CD4-positive, alpha-beta memory T cell (primary cell): ENCODE results near the gene ATP10A. TPM values are rescaled to one million over a fixed set of nuclear protein-coding genes. Genes with fewer than 3 reads are reported as not detected.

Experiments used
- CTCF ChIA-PET: fragments of 350-600 bp; sonication (Branson Sonifier 250); formaldehyde crosslinking; loops from one replicate; lab custom pipeline; 2021; ENCODE audit warnings: inconsistent platforms; ENCODE audit not compliant: partially characterized antibody; lab: Charles Lee
- POLR2A ChIA-PET: fragments of 350-600 bp; sonication (Branson Sonifier 250); formaldehyde crosslinking; loops from one replicate; lab custom pipeline; 2021; ENCODE audit not compliant: partially characterized antibody; lab: Charles Lee
- DNase-seq, 5 donors: peaks; one replicate each; pipeline versions ENCODE4 v3.0.0 to v3.0.0-alpha.2; 2020 to 2022; ENCODE audit warnings: mixed read lengths in 1 of 5
- H3K27ac ChIP-seq: one replicate; pipeline ENCODE4 v1.7.0; 2013; ENCODE audit warnings: low read depth, low read length
- H3K27me3 ChIP-seq: 2 replicates; pipeline ENCODE4 v1.7.0; 2013; ENCODE audit warnings: mild to moderate bottlenecking, low read length, moderate library complexity; ENCODE audit not compliant: insufficient read depth
- H3K36me3 ChIP-seq: 2 replicates; pipeline ENCODE4 v1.7.0; 2013; ENCODE audit warnings: mild to moderate bottlenecking, low read length, moderate library complexity; ENCODE audit not compliant: insufficient read depth
- H3K4me1 ChIP-seq: 2 replicates; pipeline ENCODE4 v1.7.0; 2013; ENCODE audit warnings: mild to moderate bottlenecking, low read length, moderate library complexity; ENCODE audit not compliant: insufficient read depth
- H3K4me3 ChIP-seq, 2 donors: one replicate each; pipeline ENCODE4 v1.7.0; 2013; ENCODE audit warnings: low read length in 2 of 2, mild to moderate bottlenecking in 1 of 2
- H3K9me3 ChIP-seq, 2 donors: one replicate each; pipeline ENCODE4 v1.7.0; 2013; ENCODE audit warnings: low read length in 2 of 2, control low read depth in 1 of 2; ENCODE audit not compliant: control insufficient read depth in 1 of 2
- H3K27ac Mint-ChIP-seq, 7 donors: one replicate each; pipeline ENCODE4 v1.8.0; 2020 to 2021; ENCODE audit warnings: mixed read lengths in 7 of 7, mild to moderate bottlenecking in 6 of 7, inconsistent platforms in 3 of 7, moderate library complexity in 3 of 7
- H3K27me3 Mint-ChIP-seq, 2 donors: one replicate each; pipeline ENCODE4 v1.8.0; 2020 to 2021; ENCODE audit warnings: mixed read lengths in 2 of 2
- H3K36me3 Mint-ChIP-seq, 2 donors: one replicate each; pipeline ENCODE4 v1.8.0; 2020 to 2021; ENCODE audit warnings: mixed read lengths in 2 of 2, inconsistent platforms in 1 of 2, mild to moderate bottlenecking in 1 of 2
- H3K4me1 Mint-ChIP-seq, 4 donors: one replicate each; pipeline ENCODE4 v1.8.0; 2020 to 2021; ENCODE audit warnings: mixed read lengths in 4 of 4, mild to moderate bottlenecking in 1 of 4
- H3K4me3 Mint-ChIP-seq, 8 donors: one replicate each; pipeline ENCODE4 v1.8.0; 2020 to 2021; ENCODE audit warnings: mixed read lengths in 8 of 8, mild to moderate bottlenecking in 7 of 8, moderate library complexity in 6 of 8, inconsistent platforms in 3 of 8
- H3K9me3 Mint-ChIP-seq, 8 donors: one replicate each; pipeline ENCODE4 v1.8.0; 2020 to 2021; ENCODE audit warnings: mixed read lengths in 8 of 8, mild to moderate bottlenecking in 5 of 8, inconsistent platforms in 3 of 8, moderate library complexity in 1 of 8
- intact Hi-C: fragments of 100-400 bp; cut with micrococcal nuclease; formaldehyde crosslinking; loops from one replicate; pipeline ENCODE4 v1.15.1; 2023
- polyA plus RNA-seq, 2 donors: library from polyadenylated mRNA; unstranded; fragments of 300-500 nt; fragmentation: Illumina TruSeq; gene quantifications; one replicate each; pipeline ENCODE4 v1.2.3, GENCODE V29; 2021
- total RNA-seq, 2 experiments: library from RNA; stranded (reverse); gene quantifications; one replicate each; pipeline ENCODE4 v1.2.3, GENCODE V29; 2021

The ATP10A gene
- total and polyA plus RNA-seq, 4 experiments from 2014 or later = 2.7 to 51.1 (median 29.7) TPM

- H3K4me1 ChIP-seq = peaks cover 49% of the 10 kb centered on the region
- POLR2A ChIA-PET = interaction anchor here (2.4 to 5.1 kb wide), 2 partner anchors 35 to 50 kb away, joined by 6 to 62 read pairs; partner anchors contain the start of gene ATP10A
- H3K9me3 ChIP-seq = no peaks in the 10 kb centered on the region
- Mint-ChIP-seq H3K27me3 (no peaks in the 10 kb centered on the region), H3K4me3 (peak overlapping the region; percentile 63 to 86 (median 71)), H3K36me3 (peaks cover 3 to 4% of the 10 kb centered on the region in 2 donors), H3K27ac (peak overlapping the region; percentile 60 to 93 (median 83)), H3K4me1 (peaks cover 42 to 73% (median 60%) of the 10 kb centered on the region in 4 donors), H3K9me3 (no peaks in the 10 kb centered on the region)
- CTCF ChIA-PET = interaction anchor here (0.7 to 1.7 kb wide), 5 partner anchors 12 to 122 kb away, joined by 3 to 8 read pairs (median 4); no protein-coding TSS in a partner anchor
- peak in 4 of 5 donors; percentile 8 to 44 (median 15) for DNase-seq
- no peaks in the 10 kb centered on the region for H3K27me3 ChIP-seq
- peak overlapping the region in 1 of 2 donors; percentile 18 for H3K4me3 ChIP-seq
- H3K27ac ChIP-seq = no peak overlapping the region
- H3K36me3 ChIP-seq = no peaks in the 10 kb centered on the region
- intact Hi-C loops = loop anchor here (2.0 to 5.0 kb wide), 2 partner anchors 34 to 51 kb away; partner anchors contain the start of gene ATP10A
Observed at GRCh38 chr15:25811481-25811906, 51.6 kb downstream of the ATP10A start.

- no peak overlapping the region for H3K4me3 ChIP-seq
- POLR2A ChIA-PET = interaction anchor here (2.4 to 5.1 kb wide), 2 partner anchors 36 to 51 kb away, joined by 6 to 62 read pairs; partner anchors contain the start of gene ATP10A
- peak overlapping the region; percentile 51 to 93 (median 83) for H3K27ac Mint-ChIP-seq
- no peaks in the 10 kb centered on the region for H3K36me3 ChIP-seq
- peak overlapping the region; percentile 63 to 86 (median 74) for H3K4me3 Mint-ChIP-seq
- intact Hi-C loops = loop anchor here (2.0 to 5.0 kb wide), 2 partner anchors 33 to 52 kb away; partner anchors contain the start of gene ATP10A
- no peaks in the 10 kb centered on the region for H3K9me3 ChIP-seq
- no peaks in the 10 kb centered on the region for H3K27me3 Mint-ChIP-seq
- peaks cover 49% of the 10 kb centered on the region for H3K4me1 ChIP-seq
- no peaks in the 10 kb centered on the region for H3K9me3 Mint-ChIP-seq
- peaks cover 3 to 4% of the 10 kb centered on the region in 2 donors for H3K36me3 Mint-ChIP-seq
- no peaks in the 10 kb centered on the region for H3K27me3 ChIP-seq
- peak; percentile 12 to 63 (median 12) for DNase-seq
- H3K4me1 Mint-ChIP-seq = peaks cover 44 to 79% (median 65%) of the 10 kb centered on the region in 4 donors
- H3K27ac ChIP-seq = no peak overlapping the region
- CTCF ChIA-PET = interaction anchor here (1.5 to 1.7 kb wide), 2 partner anchors 28 to 123 kb away, joined by 4 to 8 read pairs; no protein-coding TSS in a partner anchor
Observed at GRCh38 chr15:25810631-25811091, 52.5 kb downstream of the ATP10A start.

GRCh38 chr15:25810154-25810553 lies 53.0 kb downstream of the ATP10A start:
- Mint-ChIP-seq H3K36me3 (peaks cover 3 to 4% of the 10 kb centered on the region in 2 donors), H3K9me3 (no peaks in the 10 kb centered on the region), H3K27ac (peak overlapping the region in 6 of 7 donors; percentile 82 to 93 (median 84)), H3K4me3 (peak overlapping the region in 4 of 8 donors; percentile 40 to 86 (median 78)), H3K27me3 (no peaks in the 10 kb centered on the region), H3K4me1 (peaks cover 41 to 74% (median 62%) of the 10 kb centered on the region in 4 donors)
- H3K27me3 ChIP-seq = no peaks in the 10 kb centered on the region
- H3K4me1 ChIP-seq = peaks cover 49% of the 10 kb centered on the region
- intact Hi-C loops = loop anchor here (2.0 to 5.0 kb wide), 2 partner anchors 33 to 53 kb away; partner anchors contain the start of gene ATP10A
- CTCF ChIA-PET = interaction anchor here (1.5 kb wide), 1 partner anchor 124 kb away, joined by 4 read pairs; no protein-coding TSS in a partner anchor
- DNase-seq = no peak
- no peak overlapping the region for H3K27ac ChIP-seq
- no peaks in the 10 kb centered on the region for H3K9me3 ChIP-seq
- POLR2A ChIA-PET = interaction anchor here (2.4 to 5.1 kb wide), 2 partner anchors 36 to 51 kb away, joined by 6 to 62 read pairs; partner anchors contain the start of gene ATP10A
- H3K4me3 ChIP-seq = no peak overlapping the region
- H3K36me3 ChIP-seq = no peaks in the 10 kb centered on the region

DNA sequence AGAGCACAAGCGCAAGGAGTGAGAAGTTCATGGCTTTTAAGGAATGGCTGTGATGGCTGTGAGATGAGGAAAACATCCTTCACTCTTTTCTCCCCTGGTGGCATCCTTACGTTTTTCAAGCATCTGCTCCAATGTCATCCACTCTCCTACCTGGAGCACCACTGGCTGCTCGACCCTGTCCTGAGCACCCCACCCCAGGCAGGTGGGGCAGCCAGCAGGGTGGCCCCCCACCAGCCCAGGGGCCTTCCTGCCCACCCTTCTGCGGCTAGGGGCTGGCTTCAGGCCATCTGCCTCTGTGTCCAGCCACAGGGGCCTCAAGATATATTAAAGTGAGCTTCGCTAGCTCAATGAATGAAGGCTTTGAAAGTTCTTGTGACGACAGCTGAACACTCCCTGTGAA lies 56.1 kb downstream of the ATP10A start:
- peaks cover 23 to 43% (median 35%) of the 10 kb centered on the region in 4 donors for H3K4me1 Mint-ChIP-seq
- no peaks in the 10 kb centered on the region for H3K27me3 ChIP-seq
- intact Hi-C loops = no loop called here
- H3K4me3 ChIP-seq = no peak overlapping the region
- peaks cover 24% of the 10 kb centered on the region for H3K4me1 ChIP-seq
- DNase-seq = no peak
- H3K27ac Mint-ChIP-seq = peak overlapping the region in 1 of 7 donors; percentile 19
- H3K36me3 Mint-ChIP-seq = peaks cover 3 to 4% of the 10 kb centered on the region in 2 donors
- no peaks in the 10 kb centered on the region for H3K36me3 ChIP-seq
- POLR2A ChIA-PET = no interaction called here
- no peak overlapping the region for H3K4me3 Mint-ChIP-seq
- H3K9me3 ChIP-seq = no peaks in the 10 kb centered on the region
- no peaks in the 10 kb centered on the region for H3K9me3 Mint-ChIP-seq
- CTCF ChIA-PET = interaction anchor here (0.9 kb wide), 1 partner anchor 127 kb away, joined by 3 read pairs; no protein-coding TSS in a partner anchor
- no peaks in the 10 kb centered on the region for H3K27me3 Mint-ChIP-seq
- H3K27ac ChIP-seq = no peak overlapping the region

DNA sequence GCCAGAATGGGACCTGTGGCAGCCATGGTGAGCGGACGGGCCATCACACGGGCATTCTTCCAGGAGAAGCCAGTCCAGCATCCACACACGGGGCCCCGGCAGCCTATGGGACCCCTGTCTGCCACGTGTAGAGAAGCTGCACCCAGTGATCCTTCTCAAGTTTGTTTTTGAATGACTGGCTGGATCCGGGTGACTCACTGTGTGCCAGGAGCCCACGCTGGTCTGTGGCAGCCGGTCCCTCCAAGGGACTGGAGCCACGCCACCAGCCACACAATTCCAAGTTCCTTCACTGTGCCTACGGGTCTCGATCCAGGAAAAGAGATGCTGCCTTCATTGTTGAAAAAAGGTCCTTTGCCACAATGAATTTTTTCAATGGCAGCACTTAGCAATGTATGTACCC lies 58.1 kb downstream of the ATP10A start:
- no peak overlapping the region for H3K27ac ChIP-seq
- H3K36me3 Mint-ChIP-seq = peaks cover 4 to 6% of the 10 kb centered on the region in 2 donors
- H3K9me3 Mint-ChIP-seq = no peaks in the 10 kb centered on the region
- H3K9me3 ChIP-seq = no peaks in the 10 kb centered on the region
- no peak overlapping the region for H3K4me3 Mint-ChIP-seq
- peaks cover 3% of the 10 kb centered on the region for H3K4me1 ChIP-seq
- no peaks in the 10 kb centered on the region for H3K36me3 ChIP-seq
- no peaks in the 10 kb centered on the region for H3K27me3 Mint-ChIP-seq
- intact Hi-C loops = no loop called here
- H3K4me1 Mint-ChIP-seq = peaks cover 9 to 33% (median 25%) of the 10 kb centered on the region in 4 donors
- peak overlapping the region in 1 of 7 donors; percentile 36 for H3K27ac Mint-ChIP-seq
- no peak for DNase-seq
- no peak overlapping the region for H3K4me3 ChIP-seq
- ChIA-PET POLR2A (no interaction called here), CTCF (no interaction called here)
- H3K27me3 ChIP-seq = no peaks in the 10 kb centered on the region

DNA sequence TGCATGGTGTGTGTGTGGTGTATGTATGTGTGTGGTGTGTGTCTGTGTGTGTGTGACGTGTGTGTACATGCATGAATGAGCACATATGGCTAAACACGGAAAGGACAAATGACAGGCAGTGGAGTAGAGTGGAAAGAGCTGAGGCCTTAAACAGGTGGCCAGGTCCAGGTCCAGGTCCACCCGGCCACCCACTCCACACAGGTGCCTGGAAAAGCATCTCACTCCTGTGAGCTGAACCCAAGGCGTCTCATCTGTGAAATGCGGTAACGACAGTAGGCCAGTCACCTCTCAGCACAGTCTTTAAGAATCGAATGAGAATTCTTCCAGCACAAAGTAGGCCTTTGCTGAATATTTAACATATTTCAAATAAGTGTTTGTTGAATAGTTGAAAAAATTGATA lies 58.7 kb downstream of the ATP10A start:
- intact Hi-C loops = no loop called here

GRCh38 chr15:25803541-25803940 lies 59.6 kb downstream of the ATP10A start:
- DNase-seq = no peak
- intact Hi-C loops = no loop called here
- H3K27me3 Mint-ChIP-seq = no peaks in the 10 kb centered on the region
- H3K4me3 ChIP-seq = no peak overlapping the region
- no peaks in the 10 kb centered on the region for H3K9me3 Mint-ChIP-seq
- POLR2A ChIA-PET = no interaction called here
- H3K27ac Mint-ChIP-seq = no peak overlapping the region
- no peaks in the 10 kb centered on the region for H3K27me3 ChIP-seq
- no peaks in the 10 kb centered on the region for H3K9me3 ChIP-seq
- H3K4me3 Mint-ChIP-seq = no peak overlapping the region
- H3K4me1 Mint-ChIP-seq = peaks cover 7 to 35% (median 20%) of the 10 kb centered on the region in 4 donors
- H3K4me1 ChIP-seq = no peaks in the 10 kb centered on the region
- H3K27ac ChIP-seq = no peak overlapping the region
- CTCF ChIA-PET = no interaction called here
- peaks cover 4 to 8% of the 10 kb centered on the region in 2 donors for H3K36me3 Mint-ChIP-seq
- H3K36me3 ChIP-seq = no peaks in the 10 kb centered on the region

More for the DNA sequence above, 58.7 kb downstream of the ATP10A start:
- no peak overlapping the region for H3K4me3 ChIP-seq
- Mint-ChIP-seq H3K9me3 (no peaks in the 10 kb centered on the region), H3K4me3 (no peak overlapping the region), H3K4me1 (peaks cover 9 to 35% (median 20%) of the 10 kb centered on the region in 4 donors), H3K27ac (no peak overlapping the region), H3K36me3 (peaks cover 4 to 6% of the 10 kb centered on the region in 2 donors), H3K27me3 (no peaks in the 10 kb centered on the region)
- CTCF ChIA-PET = no interaction called here
- H3K27me3 ChIP-seq = no peaks in the 10 kb centered on the region
- H3K4me1 ChIP-seq = no peaks in the 10 kb centered on the region
- no peak for DNase-seq
- H3K9me3 ChIP-seq = no peaks in the 10 kb centered on the region
- H3K27ac ChIP-seq = no peak overlapping the region
- no peaks in the 10 kb centered on the region for H3K36me3 ChIP-seq
- POLR2A ChIA-PET = no interaction called here
